ENCODE data around the gene NDUFA5.

NDUFA5 gene

GRCh38 chr7:123548406-123548805 lies 9.2 kb downstream of the NDUFA5 start:
- DNase-seq (ENCODE audit: low read depth in 2 of 2), result peak; percentile 14 to 44
- no peak for TF ChIP-seq CTCF (IDR thresholded peaks at IDR 0.05; ENCODE audit: low read depth, low read length)

GRCh38 chr7:123539871-123540270 lies 17.7 kb downstream of the NDUFA5 start:
- H3K4me3 ChIP-seq (replicated peaks in 1 of 2; ENCODE audit: low read depth in 2 of 2, low read length in 2 of 2), result no peak overlapping the region
- DNase-seq (ENCODE audit: low read depth in 2 of 2), result no peak
- no peak for TF ChIP-seq CTCF (IDR thresholded peaks at IDR 0.05; ENCODE audit: low read depth, low read length)

More at GRCh38 chr7:123548406-123548805, 9.2 kb downstream of the NDUFA5 start:
- no peak overlapping the region for H3K4me3 ChIP-seq (replicated peaks in 1 of 2; ENCODE audit: low read depth in 2 of 2, low read length in 2 of 2)

GRCh38 chr7:123538897-123539296 lies 18.7 kb downstream of the NDUFA5 start:
- DNase-seq (ENCODE audit: low read depth in 2 of 2), result peak in 1 of 2 donors; percentile 12
- H3K4me3 ChIP-seq (replicated peaks in 1 of 2; ENCODE audit: low read depth in 2 of 2, low read length in 2 of 2), result no peak overlapping the region
- no peak for TF ChIP-seq CTCF (IDR thresholded peaks at IDR 0.05; ENCODE audit: low read depth, low read length)

- no peak overlapping the region for H3K4me3 ChIP-seq (replicated peaks in 1 of 2; ENCODE audit: low read depth in 2 of 2, low read length in 2 of 2)
- no peak for TF ChIP-seq CTCF (IDR thresholded peaks at IDR 0.05; ENCODE audit: low read depth, low read length)
- peak; percentile 51 to 78 for DNase-seq (ENCODE audit: low read depth in 2 of 2)
Observed at GRCh38 chr7:123538189-123538714, 19.4 kb downstream of the NDUFA5 start.

- peak; percentile 51 for TF ChIP-seq CTCF (IDR thresholded peaks at IDR 0.05; ENCODE audit: low read depth, low read length)
- no peak overlapping the region for H3K4me3 ChIP-seq (replicated peaks in 1 of 2; ENCODE audit: low read depth in 2 of 2, low read length in 2 of 2)
- peak; percentile 48 to 61 for DNase-seq (ENCODE audit: low read depth in 2 of 2)
Observed at GRCh38 chr7:123537026-123537642, 20.5 kb downstream of the NDUFA5 start.

GRCh38 chr7:123535517-123535916 lies 22.1 kb downstream of the NDUFA5 start:
- H3K4me3 ChIP-seq (replicated peaks in 1 of 2; ENCODE audit: low read depth in 2 of 2, low read length in 2 of 2), result peak overlapping the region in 1 of 2 donors; percentile 73
- TF ChIP-seq CTCF (IDR thresholded peaks at IDR 0.05; ENCODE audit: low read depth, low read length), result no peak
- DNase-seq (ENCODE audit: low read depth in 2 of 2), result no peak

Data from cardiac fibroblast (primary cell).